Tibial artery (tissue), 4 donors: ENCODE measurements around the gene SPINK4.

Experiments used
- DNase-seq, 2 donors: peaks; one replicate each; pipeline ENCODE4 v3.0.0-alpha.2; 2019
- H3K27ac ChIP-seq, 2 donors: fragments of 200-600 bp; sonication (generic) in 1 of 2; 1 replicate in 1 of 2; 2 replicates in 1 of 2; pipeline ENCODE4 v1.5.1; 2018 to 2019; ENCODE audit warnings: mild to moderate bottlenecking in 1 of 2
- H3K27me3 ChIP-seq, 2 donors: fragments of 200-600 bp; sonication (generic) in 1 of 2; one replicate each; pipeline versions ENCODE4 v1.5.1 to v1.6.0; 2016 to 2019
- H3K36me3 ChIP-seq, 3 donors: fragments of 200-600 bp; sonication (generic) in 2 of 3; one replicate each; pipeline ENCODE4 v1.5.1; 2016 to 2019; ENCODE audit warnings: mild to moderate bottlenecking in 2 of 3
- H3K4me1 ChIP-seq, 4 donors: fragments of 200-600 bp; sonication (generic) in 2 of 4; 1 replicate in 3 of 4; 2 replicates in 1 of 4; pipeline ENCODE4 v1.5.1; 2016 to 2019
- H3K4me3 ChIP-seq, 2 donors: fragments of 200-600 bp; sonication (generic) in 1 of 2; 1 replicate in 1 of 2; 2 replicates in 1 of 2; pipeline ENCODE4 v1.5.1; 2018 to 2019; ENCODE audit warnings: mild to moderate bottlenecking in 2 of 2
- H3K9me3 ChIP-seq, 3 donors: fragments of 200-600 bp; sonication (generic) in 1 of 3; one replicate each; pipeline ENCODE4 v1.5.1; 2016 to 2019
- CTCF ChIP-seq, 2 experiments: fragments of 200-600 bp in 1 of 2; fragments of 450-650 bp in 1 of 2; IDR thresholded peaks; one replicate each; pipeline ENCODE4 v1.5.1; 2017 to 2019; ENCODE audit warnings: antibody characterized with exemption in 2 of 2, mild to moderate bottlenecking in 1 of 2, moderate library complexity in 1 of 2
- intact Hi-C: fragments of 100-400 bp; cut with DNase I; formaldehyde crosslinking; loops from one replicate; pipeline ENCODE4 v1.15.0; 2023; ENCODE audit warnings: low total_unique reads

Gene SPINK4

GRCh38 chr9:33289936-33290246 lies 49.9 kb downstream of the SPINK4 start:
- TF ChIP-seq CTCF (IDR thresholded peaks at IDR 0.05): no peak
- no peaks in the 10 kb centered on the region for H3K9me3 ChIP-seq
- H3K27ac ChIP-seq: peak overlapping the region; percentile 98
- H3K4me3 ChIP-seq: peak overlapping the region; percentile 74 to 95
- no peaks in the 10 kb centered on the region for H3K27me3 ChIP-seq
- H3K36me3 ChIP-seq: peaks cover 10 to 20% (median 15%) of the 10 kb centered on the region in 3 donors
- no peak for DNase-seq
- peaks cover 0 to 55% (median 31%) of the 10 kb centered on the region in 4 donors for H3K4me1 ChIP-seq
- intact Hi-C loops: no loop called here

GRCh38 chr9:33290247-33291030 lies 50.5 kb downstream of the SPINK4 start, which contains the start of gene NFX1:
Gene NFX1 (plus strand): TSS chr9:33290516. CDS start chr9:33290573, 57 bp downstream.
- DNase-seq: peak; percentile 98 to 99
- H3K4me1 ChIP-seq: peaks cover 0 to 61% (median 34%) of the 10 kb centered on the region in 4 donors
- H3K27me3 ChIP-seq: no peaks in the 10 kb centered on the region
- H3K9me3 ChIP-seq: no peaks in the 10 kb centered on the region
- peak within 1 kb of the TSS; percentile 98 for H3K27ac ChIP-seq
- H3K36me3 ChIP-seq: peaks cover 15 to 25% (median 20%) of the 10 kb centered on the region in 3 donors
- peak within 1 kb of the TSS; percentile 74 to 95 for H3K4me3 ChIP-seq
- intact Hi-C loops: no loop called here
- TF ChIP-seq CTCF (IDR thresholded peaks at IDR 0.05): peak in 1 of 2 experiments; percentile 30

- intact Hi-C loops: no loop called here
- DNase-seq: no peak
These were observed 51.0 kb downstream of the SPINK4 start for GRCh38 chr9:33291031-33291397.

GRCh38 chr9:33291901-33292300 lies 51.9 kb downstream of the SPINK4 start:
- TF ChIP-seq CTCF (IDR thresholded peaks at IDR 0.05): no peak
- Histone ChIP-seq H3K4me1 (peaks cover 0 to 73% (median 43%) of the 10 kb centered on the region in 4 donors), H3K27me3 (no peaks in the 10 kb centered on the region), H3K4me3 (peak overlapping the region in 1 of 2 donors; percentile 95), H3K9me3 (no peaks in the 10 kb centered on the region), H3K27ac (peak overlapping the region in 1 of 2 donors; percentile 98), H3K36me3 (peaks cover 26 to 33% (median 29%) of the 10 kb centered on the region in 3 donors)
- DNase-seq: no peak
- intact Hi-C loops: no loop called here

More at GRCh38 chr9:33291031-33291397, 51.0 kb downstream of the SPINK4 start:
- Histone ChIP-seq H3K27me3 (no peaks in the 10 kb centered on the region), H3K9me3 (no peaks in the 10 kb centered on the region), H3K4me1 (peaks cover 0 to 67% (median 37%) of the 10 kb centered on the region in 4 donors), H3K27ac (peak overlapping the region; percentile 98), H3K4me3 (peak overlapping the region; percentile 74 to 95), H3K36me3 (peaks cover 20 to 24% (median 20%) of the 10 kb centered on the region in 3 donors)
- no peak for TF ChIP-seq CTCF (IDR thresholded peaks at IDR 0.05)

- DNase-seq: no peak
- no peaks in the 10 kb centered on the region for H3K27me3 ChIP-seq
- TF ChIP-seq CTCF (IDR thresholded peaks at IDR 0.05): no peak
- intact Hi-C loops: no loop called here
- H3K4me1 ChIP-seq: peaks cover 0 to 86% (median 59%) of the 10 kb centered on the region in 4 donors
- no peaks in the 10 kb centered on the region for H3K9me3 ChIP-seq
- H3K27ac ChIP-seq: no peak overlapping the region
- H3K36me3 ChIP-seq: peaks cover 34 to 48% (median 48%) of the 10 kb centered on the region in 3 donors
- no peak overlapping the region for H3K4me3 ChIP-seq
These were observed 53.8 kb downstream of the SPINK4 start for GRCh38 chr9:33293782-33294181.
